ENCODE data around the gene MACROH2A1.

Gene MACROH2A1

GRCh38 chr5:135339189-135339588, 59.8 kb downstream of the MACROH2A1 start:
- H3K4me3 ChIP-seq (ENCODE audit: low read length), result no peak overlapping the region
- no peak for TF ChIP-seq ZNF274 (IDR thresholded peaks at IDR 0.05; ENCODE audit: low read depth, low read length)

- H3K4me3 ChIP-seq (ENCODE audit: low read length), result no peak overlapping the region
- TF ChIP-seq ZNF274 (IDR thresholded peaks at IDR 0.05; ENCODE audit: low read depth, low read length), result no peak
These were observed 62.0 kb downstream of the MACROH2A1 start for GRCh38 chr5:135337064-135337463.

- no peak overlapping the region for H3K4me3 ChIP-seq (ENCODE audit: low read length)
- no peak for TF ChIP-seq ZNF274 (IDR thresholded peaks at IDR 0.05; ENCODE audit: low read depth, low read length)
These were observed 63.8 kb downstream of the MACROH2A1 start for GRCh38 chr5:135335031-135335828.

GRCh38 chr5:135333732-135334515, 65.1 kb downstream of the MACROH2A1 start:
- H3K4me3 ChIP-seq (ENCODE audit: low read length), result no peak overlapping the region
- no peak for TF ChIP-seq ZNF274 (IDR thresholded peaks at IDR 0.05; ENCODE audit: low read depth, low read length)

GRCh38 chr5:135332519-135333150, 66.4 kb downstream of the MACROH2A1 start:
- TF ChIP-seq ZNF274 (IDR thresholded peaks at IDR 0.05; ENCODE audit: low read depth, low read length), result no peak
- H3K4me3 ChIP-seq (ENCODE audit: low read length), result no peak overlapping the region

GRCh38 chr5:135331612-135332011, 67.4 kb downstream of the MACROH2A1 start:
- H3K4me3 ChIP-seq (ENCODE audit: low read length), result no peak overlapping the region
- no peak for TF ChIP-seq ZNF274 (IDR thresholded peaks at IDR 0.05; ENCODE audit: low read depth, low read length)

- TF ChIP-seq ZNF274 (IDR thresholded peaks at IDR 0.05; ENCODE audit: low read depth, low read length), result no peak
- H3K4me3 ChIP-seq (ENCODE audit: low read length), result no peak overlapping the region
These were observed 68.3 kb downstream of the MACROH2A1 start for GRCh38 chr5:135330798-135331096.

GRCh38 chr5:135329913-135330797, 68.9 kb downstream of the MACROH2A1 start:
- H3K4me3 ChIP-seq (ENCODE audit: low read length), result no peak overlapping the region
- TF ChIP-seq ZNF274 (IDR thresholded peaks at IDR 0.05; ENCODE audit: low read depth, low read length), result no peak

GRCh38 chr5:135329066-135329912, 69.7 kb downstream of the MACROH2A1 start:
- no peak for TF ChIP-seq ZNF274 (IDR thresholded peaks at IDR 0.05; ENCODE audit: low read depth, low read length)
- no peak overlapping the region for H3K4me3 ChIP-seq (ENCODE audit: low read length)

- TF ChIP-seq ZNF274 (IDR thresholded peaks at IDR 0.05; ENCODE audit: low read depth, low read length), result no peak
- no peak overlapping the region for H3K4me3 ChIP-seq (ENCODE audit: low read length)
These were observed 70.8 kb downstream of the MACROH2A1 start for GRCh38 chr5:135328128-135328687.

GRCh38 chr5:135327429-135328127, 71.5 kb downstream of the MACROH2A1 start:
- no peak for TF ChIP-seq ZNF274 (IDR thresholded peaks at IDR 0.05; ENCODE audit: low read depth, low read length)

More at GRCh38 chr5:135327429-135328127, 71.5 kb downstream of the MACROH2A1 start:
- H3K4me3 ChIP-seq (ENCODE audit: low read length), result no peak overlapping the region
